ENCODE results near the gene USF1.

Gene USF1

GRCh38 chr1:161073474-161074121, 27.8 kb upstream of the USF1 start:
- TF ChIP-seq EGR1 (IDR thresholded peaks at IDR 0.05) (no peak), TAF1 (IDR thresholded peaks at IDR 0.05; ENCODE audit: low read depth) (no peak), FOXM1 (IDR thresholded peaks at IDR 0.05; ENCODE audit: borderline replicate concordance, low read depth) (no peak), REST (IDR thresholded peaks at IDR 0.05; ENCODE audit: low read depth) (no peak)

GRCh38 chr1:161072751-161073449, 27.1 kb upstream of the USF1 start:
- TF ChIP-seq YY1 (IDR thresholded peaks at IDR 0.05; ENCODE audit: low read depth) (no peak), EGR1 (IDR thresholded peaks at IDR 0.05) (no peak), CEBPB (IDR thresholded peaks at IDR 0.05) (no peak), MAX (IDR thresholded peaks at IDR 0.05) (no peak), CREB1 (IDR thresholded peaks at IDR 0.05; ENCODE audit: low read depth) (no peak), ZBTB7A (IDR thresholded peaks at IDR 0.05; ENCODE audit: low read depth) (no peak), RAD21 (IDR thresholded peaks at IDR 0.05; ENCODE audit: low read depth) (no peak), USF1 (IDR thresholded peaks at IDR 0.05) (no peak), EP300 (IDR thresholded peaks at IDR 0.05; ENCODE audit: borderline replicate concordance) (no peak), TAF1 (IDR thresholded peaks at IDR 0.05; ENCODE audit: low read depth) (no peak), TEAD4 (IDR thresholded peaks at IDR 0.05) (no peak), NFIC (IDR thresholded peaks at IDR 0.05) (no peak), REST (IDR thresholded peaks at IDR 0.05; ENCODE audit: low read depth) (no peak), TCF12 (IDR thresholded peaks at IDR 0.05; ENCODE audit: low read depth) (no peak), FOXM1 (IDR thresholded peaks at IDR 0.05; ENCODE audit: borderline replicate concordance, low read depth) (no peak)

GRCh38 chr1:161071886-161072371, 26.2 kb upstream of the USF1 start:
- no peak for TF ChIP-seq USF1 (IDR thresholded peaks at IDR 0.05)
- peak; percentile 79 for TF ChIP-seq RAD21 (IDR thresholded peaks at IDR 0.05; ENCODE audit: low read depth)

- TF ChIP-seq TCF12 (IDR thresholded peaks at IDR 0.05; ENCODE audit: low read depth): no peak
- TF ChIP-seq EGR1 (IDR thresholded peaks at IDR 0.05): no peak
- TF ChIP-seq MAX (IDR thresholded peaks at IDR 0.05): no peak
- no peak for TF ChIP-seq NFIC (IDR thresholded peaks at IDR 0.05)
- TF ChIP-seq TEAD4 (IDR thresholded peaks at IDR 0.05): no peak
- TF ChIP-seq RAD21 (IDR thresholded peaks at IDR 0.05; ENCODE audit: low read depth): no peak
- no peak for TF ChIP-seq USF1 (IDR thresholded peaks at IDR 0.05)
Measured at GRCh38 chr1:161070761-161071160, 25.0 kb upstream of the USF1 start.

GRCh38 chr1:161069731-161070270, 24.0 kb upstream of the USF1 start, which contains the start of gene ARHGAP30:
Gene ARHGAP30 (minus strand): TSS chr1:161069891. CDS start chr1:161069624, 267 bp downstream.
- TF ChIP-seq USF1 (IDR thresholded peaks at IDR 0.05) (no peak), CREB1 (IDR thresholded peaks at IDR 0.05; ENCODE audit: low read depth) (no peak), REST (IDR thresholded peaks at IDR 0.05; ENCODE audit: low read depth) (no peak), MAX (IDR thresholded peaks at IDR 0.05) (no peak), EP300 (IDR thresholded peaks at IDR 0.05; ENCODE audit: borderline replicate concordance) (no peak)
